Measurements from ENCODE around the gene DAPK2.
"Not testable (repeated sequence)": the region's sequence is repeated elsewhere in the genome, so short reads cannot be mapped to it uniquely, and the experiment has no call there.

The DAPK2 gene

DNA sequence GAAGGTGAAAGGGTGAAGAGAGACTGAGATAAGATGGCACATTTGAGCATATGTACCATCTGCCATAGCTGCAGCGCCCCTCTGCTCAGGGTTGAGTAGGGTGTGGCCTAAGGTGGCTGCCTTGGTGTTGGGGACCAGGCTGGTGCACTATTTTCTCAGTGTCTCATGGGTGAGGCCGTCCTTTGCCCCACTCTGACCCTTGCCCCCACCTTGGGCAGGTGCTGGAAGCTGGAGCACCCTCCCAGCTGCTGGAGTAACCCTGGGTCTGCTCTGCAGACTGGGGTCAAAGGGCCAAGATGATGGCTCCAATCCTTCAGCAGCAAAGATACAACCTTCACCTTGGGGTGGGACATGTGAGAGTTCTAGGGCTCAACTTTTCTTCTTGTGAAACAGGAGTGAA lies 69.2 kb downstream of the DAPK2 start:
- no peak for DNase-seq (ENCODE audit: low read depth in 3 of 3, low spot score in 1 of 3)

DNA sequence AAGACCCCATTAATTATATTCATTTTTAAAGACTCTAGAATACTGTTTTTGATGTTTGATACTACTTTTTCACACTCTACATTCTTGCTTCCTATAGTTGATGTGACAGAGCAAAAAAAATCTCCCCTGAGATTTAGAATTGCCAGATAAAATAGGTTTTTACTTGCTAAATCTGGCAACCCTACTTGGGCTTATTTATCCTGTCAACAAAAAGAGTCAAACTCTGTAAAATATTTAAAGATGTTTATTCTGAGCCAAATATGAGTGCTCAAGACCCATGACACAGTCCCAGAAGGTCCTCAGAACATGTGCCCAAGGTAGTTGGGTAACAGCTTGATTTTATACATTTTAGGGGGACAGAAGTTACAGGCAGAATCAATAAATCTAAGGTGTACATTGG lies 72.3 kb downstream of the DAPK2 start:
- DNase-seq (ENCODE audit: low read depth in 3 of 3, low spot score in 1 of 3): no peak

GRCh38 chr15:63973212-63974009 lies 72.9 kb downstream of the DAPK2 start:
- DNase-seq (ENCODE audit: low read depth in 3 of 3, low spot score in 1 of 3): no peak

DNA sequence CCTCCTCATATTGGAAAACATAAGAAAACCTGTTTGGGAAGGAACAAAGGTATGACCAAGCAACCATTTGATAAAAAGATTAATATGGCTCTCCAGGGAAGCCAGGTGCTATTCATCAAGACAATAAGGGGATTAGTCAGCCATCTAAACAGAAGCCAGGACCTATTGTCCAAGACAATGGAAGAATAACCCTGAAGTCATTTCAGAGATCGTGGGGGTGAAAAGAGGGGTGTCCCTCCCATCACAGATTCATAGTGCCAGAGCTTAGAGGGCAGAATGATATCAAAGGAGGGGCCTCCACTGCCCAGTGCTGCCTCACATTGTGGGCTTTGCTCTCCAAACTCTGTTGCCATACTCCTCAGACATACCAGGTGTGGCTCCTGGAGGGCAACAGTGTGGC lies 73.5 kb downstream of the DAPK2 start:
- no peak for DNase-seq (ENCODE audit: low read depth in 3 of 3, low spot score in 1 of 3)

DNA sequence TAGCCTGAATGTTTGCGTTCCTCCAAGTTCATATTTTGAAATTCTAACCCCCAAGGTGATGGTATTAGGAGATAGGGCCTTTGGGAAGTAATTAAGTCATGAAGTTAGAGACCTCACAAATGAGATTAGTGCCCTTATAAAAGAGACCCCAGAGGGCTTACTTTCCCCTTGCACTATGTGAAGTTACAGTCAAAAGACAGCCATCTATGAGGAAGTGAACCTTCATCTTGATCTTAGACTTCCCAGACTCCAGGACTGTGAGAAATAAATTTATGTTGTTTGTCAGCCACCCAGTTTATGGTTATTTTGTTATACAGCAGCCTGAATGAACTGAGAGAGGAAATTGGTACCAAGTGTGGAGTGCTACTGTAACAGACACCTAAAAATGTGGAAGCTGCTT lies 74.4 kb downstream of the DAPK2 start:
- no peak for DNase-seq (ENCODE audit: low read depth in 3 of 3, low spot score in 1 of 3)

DNA sequence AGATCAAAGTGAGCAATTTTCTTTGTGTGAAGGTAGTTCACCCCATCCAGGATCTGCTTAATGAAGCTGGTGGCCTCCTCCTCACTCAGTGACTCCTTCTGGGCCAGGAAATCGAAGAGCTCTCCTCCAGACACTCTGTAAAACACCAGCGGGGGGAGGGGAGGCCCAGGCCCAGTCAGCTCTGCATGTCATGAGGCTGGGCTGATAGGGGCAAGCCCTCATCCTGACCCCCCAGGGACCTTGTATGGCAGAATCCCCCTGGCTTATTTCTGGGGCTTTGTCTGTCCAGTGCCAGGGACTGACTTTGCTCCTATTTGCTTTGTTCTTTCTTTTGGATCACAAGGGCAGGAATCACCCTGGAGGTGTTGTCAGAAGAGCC lies 74.9 kb downstream of the DAPK2 start:
- DNase-seq (ENCODE audit: low read depth in 3 of 3, low spot score in 1 of 3): peak in 2 of 3 donors; percentile 11 to 17

GRCh38 chr15:63970621-63971426 lies 75.5 kb downstream of the DAPK2 start:
- DNase-seq (ENCODE audit: low read depth in 3 of 3, low spot score in 1 of 3): no peak

DNA sequence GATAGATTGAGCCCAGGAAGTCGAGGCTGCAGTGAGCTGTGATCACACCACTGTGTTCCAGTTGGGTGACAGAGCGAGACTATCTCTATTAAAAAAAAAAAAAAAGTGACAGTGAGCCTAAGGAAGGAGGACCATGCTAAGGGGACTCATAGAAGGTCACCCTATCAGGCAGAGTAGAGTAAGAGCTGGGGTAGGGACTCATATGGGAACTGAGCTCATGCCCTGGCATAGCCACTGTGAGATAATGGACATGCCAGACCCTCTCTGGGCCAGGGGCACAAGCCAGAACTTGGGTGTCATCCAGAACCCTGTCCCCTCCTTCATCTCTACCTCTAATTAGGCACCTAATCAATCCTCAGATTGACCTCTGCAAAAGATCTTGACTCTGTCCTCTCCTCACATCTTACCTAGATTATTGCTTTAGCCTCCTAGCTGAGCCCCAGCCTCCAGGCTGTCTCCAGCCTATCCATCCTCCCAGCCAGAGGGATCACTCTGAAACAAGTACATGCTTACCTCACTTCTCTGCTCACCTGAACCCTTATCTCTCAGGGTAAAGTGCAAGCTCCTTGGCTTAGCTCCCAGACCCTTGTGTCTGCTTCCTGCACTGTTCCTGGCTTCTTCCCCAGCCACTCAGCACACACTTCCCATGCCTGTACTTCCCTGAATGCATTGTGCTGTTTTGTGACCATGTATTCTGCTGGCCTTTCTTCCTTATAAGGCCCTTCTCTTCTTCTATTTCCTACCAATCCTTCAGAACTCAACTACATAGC lies 76.4 kb downstream of the DAPK2 start:
- no peak for DNase-seq (ENCODE audit: low read depth in 3 of 3, low spot score in 1 of 3)

GRCh38 chr15:63968700-63969099 lies 77.6 kb downstream of the DAPK2 start:
- no peak for DNase-seq (ENCODE audit: low read depth in 3 of 3, low spot score in 1 of 3)

DNA sequence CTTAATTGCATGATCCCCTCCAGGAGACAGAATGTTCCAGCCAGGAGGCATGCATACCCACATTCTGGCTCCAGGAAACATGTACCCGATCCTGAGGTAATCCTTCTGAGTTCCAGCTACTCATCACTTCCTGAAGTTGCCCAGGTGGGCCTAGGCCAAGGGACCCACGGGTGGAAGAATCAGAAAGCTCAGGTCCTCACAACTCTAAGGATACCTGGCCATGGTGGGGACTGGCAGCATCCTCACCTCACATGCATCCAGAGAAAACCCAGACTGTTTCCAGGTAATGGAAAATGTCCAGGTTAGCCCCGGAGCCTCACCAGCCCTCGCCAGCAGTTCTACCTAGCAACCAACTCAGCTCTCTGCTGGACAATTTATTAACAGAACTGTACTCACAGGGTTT lies 78.2 kb downstream of the DAPK2 start:
- no peak for DNase-seq (ENCODE audit: low read depth in 3 of 3, low spot score in 1 of 3)

- no peak for DNase-seq (ENCODE audit: low read depth in 3 of 3, low spot score in 1 of 3)
These were observed 78.7 kb downstream of the DAPK2 start for GRCh38 chr15:63967616-63968015.

GRCh38 chr15:63962947-63963721 lies 83.2 kb downstream of the DAPK2 start:
- DNase-seq (ENCODE audit: low read depth in 3 of 3, low spot score in 1 of 3): not testable (repeated sequence)

GRCh38 chr15:63953524-63953923 lies 92.8 kb downstream of the DAPK2 start:
- DNase-seq (ENCODE audit: low read depth in 3 of 3, low spot score in 1 of 3): no peak

GRCh38 chr15:63950911-63951481 lies 95.3 kb downstream of the DAPK2 start:
- no peak for DNase-seq (ENCODE audit: low read depth in 3 of 3, low spot score in 1 of 3)

GRCh38 chr15:63948971-63949370 lies 97.3 kb downstream of the DAPK2 start:
- DNase-seq (ENCODE audit: low read depth in 3 of 3, low spot score in 1 of 3): no peak

- DNase-seq (ENCODE audit: low read depth in 3 of 3, low spot score in 1 of 3): no peak
These were observed 97.8 kb downstream of the DAPK2 start for GRCh38 chr15:63948436-63948835.

DNA sequence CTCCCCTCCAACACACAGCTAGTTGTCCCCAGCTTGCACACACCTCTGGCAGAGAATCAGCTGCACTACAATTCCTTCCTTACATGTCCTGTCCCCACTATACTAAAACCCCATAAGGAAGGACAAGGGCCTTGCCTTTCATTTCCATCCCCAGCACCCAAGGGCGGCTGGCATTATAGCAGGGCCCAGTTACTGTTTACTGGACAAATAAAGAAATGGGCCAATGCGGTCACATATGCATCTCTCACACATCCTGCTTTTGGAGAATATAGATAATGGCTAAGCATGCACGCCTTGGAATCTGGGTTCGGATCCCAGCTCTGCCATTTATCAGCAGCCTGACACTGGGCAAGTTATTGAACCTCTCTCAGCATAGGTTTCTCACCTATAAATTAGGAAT lies 99.1 kb downstream of the DAPK2 start:
- DNase-seq (ENCODE audit: low read depth in 3 of 3, low spot score in 1 of 3): no peak

- no peak for DNase-seq (ENCODE audit: low read depth in 3 of 3, low spot score in 1 of 3)
These were observed 99.7 kb downstream of the DAPK2 start for GRCh38 chr15:63946524-63947065.

DNA sequence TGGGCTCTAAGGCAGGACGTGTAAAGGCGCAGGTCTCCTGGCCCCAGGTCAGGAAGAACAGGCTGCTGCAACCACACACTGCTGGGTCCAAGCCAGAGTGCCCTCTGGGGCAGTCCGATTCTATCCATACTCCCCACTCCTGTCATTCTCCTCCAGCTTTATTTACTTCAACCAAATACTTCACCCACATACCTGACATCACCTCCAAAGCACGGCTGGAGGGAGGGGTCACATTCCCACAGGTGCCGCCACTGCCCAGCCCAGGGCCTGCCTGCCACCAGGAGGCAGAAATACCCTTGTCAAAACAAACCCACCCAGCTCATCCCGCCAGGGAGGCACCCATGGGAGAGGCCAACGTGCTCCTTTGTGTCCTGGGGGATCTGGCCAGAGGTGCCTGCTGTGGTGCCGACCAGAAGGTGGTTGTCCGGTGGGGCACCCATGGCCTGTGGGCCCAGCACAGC lies 100.4 kb downstream of the DAPK2 start:
- DNase-seq (ENCODE audit: low read depth in 3 of 3, low spot score in 1 of 3): no peak

Data from stimulated activated CD4-positive, alpha-beta T cell treated with anti-CD3 and anti-CD28 coated beads, TNF-alpha, amount 100 ng/mL, for 1 hour (primary cell).